ENCODE results near the gene UBR3.

The UBR3 gene

DNA sequence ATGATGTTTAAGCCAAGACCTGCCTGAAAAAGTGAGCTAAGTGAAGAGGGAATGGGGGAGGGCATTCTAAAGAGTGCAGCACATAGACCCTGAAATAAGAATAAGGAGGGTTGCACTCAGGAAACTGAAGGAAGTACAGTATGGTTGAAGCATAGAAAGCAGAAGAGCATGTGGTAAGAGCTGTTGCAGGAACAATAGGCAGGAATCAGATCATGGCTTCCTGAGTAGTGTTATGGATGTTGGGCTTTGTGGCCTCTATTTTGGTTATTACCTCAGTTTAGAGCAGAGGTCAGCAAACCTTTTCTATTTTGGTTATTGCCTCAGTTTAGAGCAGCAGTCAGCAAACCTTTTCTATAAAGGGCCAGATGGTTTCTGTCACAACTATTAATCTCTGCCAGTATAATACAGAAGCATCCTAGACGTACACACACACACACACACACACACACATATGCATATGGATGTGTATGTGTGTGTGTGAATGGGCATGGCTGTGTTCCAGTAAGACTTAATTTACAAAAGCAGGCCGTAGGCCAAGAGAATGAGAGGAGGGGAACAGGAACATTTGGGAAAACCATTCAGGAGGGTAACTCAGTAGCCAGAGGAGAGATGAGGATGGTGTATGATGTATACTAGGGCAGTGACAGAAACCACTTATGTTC lies 259.6 kb downstream of the UBR3 start:
- H3K4me1 Mint-ChIP-seq (ENCODE audit: low read depth in 2 of 2): no peaks in the 10 kb centered on the region
- no peaks in the 10 kb centered on the region for H3K27me3 Mint-ChIP-seq
- ATAC-seq (replicated peaks) (no peak), DNase-seq (no peak)
- no peak overlapping the region for H3K27ac Mint-ChIP-seq
- H3K36me3 Mint-ChIP-seq (ENCODE audit: insufficient read depth): peaks cover 4% of the 10 kb centered on the region
- no peak overlapping the region for H3K4me3 Mint-ChIP-seq
- peaks cover 0 to under 1% of the 10 kb centered on the region in 2 donors for H3K9me3 Mint-ChIP-seq

DNA sequence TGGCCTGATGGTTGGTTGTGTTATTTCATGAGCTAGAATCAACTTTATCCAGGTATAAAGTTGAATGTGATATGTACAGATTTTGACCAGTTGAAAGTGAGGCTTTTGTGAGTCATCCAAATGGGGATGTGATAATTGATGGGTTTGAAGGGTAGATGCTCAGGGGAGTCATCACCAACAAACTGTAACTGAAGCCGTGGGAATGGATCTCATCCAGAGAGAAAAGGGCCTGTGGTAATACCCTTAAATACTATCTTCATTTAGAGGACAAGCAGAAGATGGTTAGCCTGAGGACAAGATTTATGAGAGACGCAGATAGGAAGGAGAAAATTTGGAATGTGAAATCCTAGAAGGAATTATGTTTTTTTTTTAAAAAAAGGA lies 260.1 kb downstream of the UBR3 start:
- no peak overlapping the region for H3K4me3 Mint-ChIP-seq
- H3K9me3 Mint-ChIP-seq: peaks cover 0 to 2% of the 10 kb centered on the region in 2 donors
- ATAC-seq (replicated peaks) (no peak), DNase-seq (no peak)
- no peaks in the 10 kb centered on the region for H3K4me1 Mint-ChIP-seq (ENCODE audit: low read depth in 2 of 2)
- no peaks in the 10 kb centered on the region for H3K27me3 Mint-ChIP-seq
- H3K36me3 Mint-ChIP-seq (ENCODE audit: insufficient read depth): peaks cover 3% of the 10 kb centered on the region
- H3K27ac Mint-ChIP-seq: no peak overlapping the region

DNA sequence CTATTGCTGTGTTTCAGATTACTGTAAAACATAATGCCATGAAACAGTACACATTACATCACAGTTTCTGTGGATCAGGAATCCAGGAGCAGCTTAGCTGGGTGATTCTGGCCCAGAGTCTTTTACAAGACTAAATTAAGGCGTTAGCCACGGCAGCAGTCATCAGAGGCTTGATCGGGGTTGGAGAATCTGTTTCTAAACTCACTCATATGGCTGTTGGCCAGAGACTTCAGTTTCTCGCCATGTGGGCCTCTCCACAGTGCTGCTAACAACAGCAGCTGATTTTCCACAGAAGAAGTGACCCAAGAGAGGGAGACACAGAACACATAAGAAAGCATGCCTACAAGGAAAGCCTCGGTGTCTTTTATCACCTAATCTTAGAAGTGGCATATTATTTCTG lies 261.5 kb downstream of the UBR3 start:
- H3K27ac Mint-ChIP-seq: no peak overlapping the region

DNA sequence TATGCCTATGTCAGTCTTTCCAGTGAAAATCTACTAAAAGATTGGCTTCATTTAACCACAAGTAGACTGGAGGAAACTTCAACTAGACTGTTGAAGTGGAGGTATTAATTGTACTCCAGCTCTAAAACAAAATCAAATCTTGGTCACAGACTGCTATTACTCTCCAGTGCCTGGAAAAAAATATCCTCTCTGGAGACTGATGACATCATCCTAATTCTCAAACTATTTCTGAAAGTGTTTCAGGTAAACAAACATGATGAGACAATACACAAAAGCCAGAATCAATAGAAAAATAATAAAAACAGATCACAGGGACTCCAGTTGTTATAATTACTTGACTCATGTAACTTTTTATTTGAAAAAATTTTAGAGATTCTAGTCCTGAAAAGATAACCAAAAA lies 263.0 kb downstream of the UBR3 start:
- no peaks in the 10 kb centered on the region for H3K4me1 Mint-ChIP-seq (ENCODE audit: low read depth in 2 of 2)
- peaks cover 3% of the 10 kb centered on the region for H3K36me3 Mint-ChIP-seq (ENCODE audit: insufficient read depth)
- ATAC-seq (replicated peaks): no peak
- no peak for DNase-seq
- H3K4me3 Mint-ChIP-seq: no peak overlapping the region
- peaks cover 0 to 2% of the 10 kb centered on the region in 2 donors for H3K9me3 Mint-ChIP-seq
- H3K27ac Mint-ChIP-seq: no peak overlapping the region
- H3K27me3 Mint-ChIP-seq: no peaks in the 10 kb centered on the region

More for the DNA sequence above, 261.5 kb downstream of the UBR3 start:
- Mint-ChIP-seq H3K4me1 (ENCODE audit: low read depth in 2 of 2) (no peaks in the 10 kb centered on the region), H3K4me3 (no peak overlapping the region), H3K9me3 (peaks cover 0 to 2% of the 10 kb centered on the region in 2 donors), H3K27me3 (no peaks in the 10 kb centered on the region), H3K36me3 (ENCODE audit: insufficient read depth) (peaks cover 3% of the 10 kb centered on the region)
- ATAC-seq (replicated peaks) (no peak), DNase-seq (no peak)

DNA sequence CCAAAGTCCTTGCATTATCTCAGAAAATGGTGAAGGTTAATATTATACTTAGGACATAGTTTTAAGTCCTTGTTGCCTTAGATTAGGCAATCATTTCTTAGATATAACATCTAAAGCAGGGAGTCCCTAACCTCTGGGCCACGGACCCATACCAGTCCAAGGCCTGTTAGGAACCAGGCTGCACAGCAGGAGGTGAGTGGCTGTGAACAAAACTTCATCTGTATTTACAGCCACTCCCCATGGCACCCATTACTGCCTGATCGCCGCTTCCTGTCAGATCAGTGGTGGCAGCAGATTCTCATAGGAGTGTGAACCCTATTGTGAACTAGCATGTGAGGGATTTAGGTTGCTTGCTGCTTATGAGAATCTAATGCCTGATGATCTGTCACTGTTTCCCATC lies 264.2 kb downstream of the UBR3 start:
- Mint-ChIP-seq H3K4me1 (ENCODE audit: low read depth in 2 of 2) (no peaks in the 10 kb centered on the region), H3K27ac (no peak overlapping the region), H3K9me3 (peaks cover 0 to 3% of the 10 kb centered on the region in 2 donors), H3K36me3 (ENCODE audit: insufficient read depth) (peaks cover 3% of the 10 kb centered on the region), H3K27me3 (no peaks in the 10 kb centered on the region), H3K4me3 (no peak overlapping the region)
- no peak for ATAC-seq (replicated peaks)
- DNase-seq: no peak

DNA sequence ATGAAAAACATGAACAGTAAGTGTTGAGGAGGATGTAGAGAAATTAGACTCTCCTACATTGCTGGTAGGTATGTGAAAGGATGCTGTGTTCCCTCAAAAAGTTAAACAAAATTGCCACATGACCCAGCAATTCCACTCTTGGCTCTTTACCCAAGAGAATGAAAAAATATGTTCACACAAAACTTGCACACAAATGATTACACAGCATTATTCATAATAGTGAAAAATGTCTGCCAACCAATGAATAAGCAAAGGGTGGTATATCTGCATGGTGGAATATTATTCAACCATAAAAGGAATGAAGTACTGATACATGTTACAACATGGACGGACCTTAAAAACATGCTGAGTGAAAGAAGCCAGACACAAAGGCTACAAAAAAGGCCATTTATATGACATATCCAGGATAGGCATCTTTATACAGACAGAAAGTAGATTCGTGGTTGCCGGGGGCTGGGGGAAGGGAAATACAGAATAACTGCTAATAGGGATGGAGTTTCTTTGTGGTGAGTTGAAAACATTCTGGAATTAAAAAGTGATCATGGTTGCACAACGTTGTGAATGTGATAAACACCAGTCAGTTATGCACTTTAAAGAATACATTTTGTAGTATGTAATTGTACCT lies 265.3 kb downstream of the UBR3 start:
- ATAC-seq (replicated peaks) (no peak), DNase-seq (no peak)
- peaks cover 0 to 3% of the 10 kb centered on the region in 2 donors for H3K9me3 Mint-ChIP-seq
- no peaks in the 10 kb centered on the region for H3K27me3 Mint-ChIP-seq
- H3K36me3 Mint-ChIP-seq (ENCODE audit: insufficient read depth): peaks cover 3% of the 10 kb centered on the region
- H3K4me3 Mint-ChIP-seq: no peak overlapping the region
- no peak overlapping the region for H3K27ac Mint-ChIP-seq
- H3K4me1 Mint-ChIP-seq (ENCODE audit: low read depth in 2 of 2): no peaks in the 10 kb centered on the region

DNA sequence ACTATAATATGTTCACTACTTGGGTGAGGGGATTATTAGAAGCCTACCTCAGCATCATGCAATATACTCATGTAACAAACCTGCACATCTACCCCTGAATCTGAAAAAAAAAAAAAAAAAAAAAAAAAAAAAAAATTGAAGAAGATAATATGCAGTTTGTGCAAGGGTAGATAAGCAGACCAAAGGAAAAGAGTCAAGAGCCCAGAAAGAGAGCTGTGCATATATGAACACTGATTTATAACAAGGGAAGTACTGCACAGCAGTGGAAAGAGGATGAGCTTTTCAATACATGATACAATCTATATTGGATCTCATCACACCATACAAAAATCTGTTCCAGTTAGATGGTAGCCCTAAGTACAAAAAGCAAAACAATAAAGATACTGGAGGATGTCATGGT lies 268.1 kb downstream of the UBR3 start:
- no peak overlapping the region for H3K4me3 Mint-ChIP-seq
- ATAC-seq (replicated peaks): no peak
- H3K4me1 Mint-ChIP-seq (ENCODE audit: low read depth in 2 of 2): no peaks in the 10 kb centered on the region
- peaks cover 0 to 5% of the 10 kb centered on the region in 2 donors for H3K9me3 Mint-ChIP-seq
- H3K27ac Mint-ChIP-seq: no peak overlapping the region
- H3K27me3 Mint-ChIP-seq: peaks cover 0 to 9% of the 10 kb centered on the region in 2 donors
- DNase-seq: no peak
- peaks cover 3% of the 10 kb centered on the region for H3K36me3 Mint-ChIP-seq (ENCODE audit: insufficient read depth)

DNA sequence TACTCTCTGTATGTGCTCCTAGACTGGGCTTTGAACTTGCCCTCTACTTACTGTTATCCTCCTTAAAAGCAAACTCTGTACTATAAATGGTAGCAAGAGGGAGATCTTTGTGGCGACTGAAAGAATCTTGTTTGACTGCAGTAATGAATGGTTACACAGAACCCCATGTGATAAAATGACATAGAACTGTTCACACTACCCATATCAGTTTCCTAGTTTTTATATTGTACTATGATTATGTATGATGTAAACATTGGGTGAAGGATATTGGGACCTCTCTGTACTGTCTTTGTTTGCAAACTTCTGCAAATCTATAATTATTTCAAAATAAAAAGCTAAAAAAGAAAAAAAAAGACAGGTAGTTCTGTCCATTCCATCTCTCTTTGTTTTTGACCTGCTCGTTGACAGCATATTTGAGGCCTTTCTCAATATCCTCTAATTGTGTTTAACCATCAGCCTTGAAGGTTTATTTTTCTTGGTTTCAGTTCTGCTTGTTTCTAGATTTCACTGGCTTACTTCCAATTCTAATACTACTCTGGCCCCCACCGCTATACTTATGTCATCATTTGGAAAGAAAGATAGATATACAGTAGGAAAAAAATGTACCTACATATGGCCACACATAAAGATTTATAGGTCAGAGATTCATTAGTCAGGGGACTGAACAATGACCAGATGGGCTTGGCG lies 271.5 kb downstream of the UBR3 start:
- H3K9me3 Mint-ChIP-seq: peaks cover 0 to 4% of the 10 kb centered on the region in 2 donors
- no peaks in the 10 kb centered on the region for H3K4me1 Mint-ChIP-seq (ENCODE audit: low read depth in 2 of 2)
- DNase-seq (no peak), ATAC-seq (replicated peaks) (no peak)
- no peaks in the 10 kb centered on the region for H3K36me3 Mint-ChIP-seq (ENCODE audit: insufficient read depth)
- no peak overlapping the region for H3K27ac Mint-ChIP-seq
- H3K4me3 Mint-ChIP-seq: no peak overlapping the region
- peaks cover 1 to 16% of the 10 kb centered on the region in 2 donors for H3K27me3 Mint-ChIP-seq

DNA sequence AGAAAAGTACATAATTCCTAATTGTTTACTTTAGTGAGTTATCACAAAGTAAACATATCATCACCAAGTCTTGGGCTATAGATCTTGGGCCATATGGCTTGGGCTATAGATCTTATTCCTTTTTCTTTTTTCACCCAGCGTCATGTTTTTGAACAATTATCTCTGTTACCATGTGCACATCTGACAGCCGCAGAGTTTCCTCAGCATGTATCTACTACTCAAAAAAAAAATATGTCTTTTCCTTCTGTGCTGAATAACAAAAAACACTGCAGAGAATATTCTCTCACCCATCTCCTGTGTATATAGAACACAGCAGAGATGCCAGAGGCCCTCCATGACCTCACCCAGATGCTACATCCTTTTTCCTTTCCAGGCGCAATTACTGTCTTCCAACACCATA lies 274.5 kb downstream of the UBR3 start:
- Mint-ChIP-seq H3K27me3 (peaks cover 9 to 16% of the 10 kb centered on the region in 2 donors), H3K9me3 (peaks cover 0 to 2% of the 10 kb centered on the region in 2 donors), H3K27ac (no peak overlapping the region), H3K4me3 (no peak overlapping the region), H3K36me3 (ENCODE audit: insufficient read depth) (no peaks in the 10 kb centered on the region), H3K4me1 (ENCODE audit: low read depth in 2 of 2) (no peaks in the 10 kb centered on the region)
- DNase-seq: no peak
- ATAC-seq (replicated peaks): no peak

DNA sequence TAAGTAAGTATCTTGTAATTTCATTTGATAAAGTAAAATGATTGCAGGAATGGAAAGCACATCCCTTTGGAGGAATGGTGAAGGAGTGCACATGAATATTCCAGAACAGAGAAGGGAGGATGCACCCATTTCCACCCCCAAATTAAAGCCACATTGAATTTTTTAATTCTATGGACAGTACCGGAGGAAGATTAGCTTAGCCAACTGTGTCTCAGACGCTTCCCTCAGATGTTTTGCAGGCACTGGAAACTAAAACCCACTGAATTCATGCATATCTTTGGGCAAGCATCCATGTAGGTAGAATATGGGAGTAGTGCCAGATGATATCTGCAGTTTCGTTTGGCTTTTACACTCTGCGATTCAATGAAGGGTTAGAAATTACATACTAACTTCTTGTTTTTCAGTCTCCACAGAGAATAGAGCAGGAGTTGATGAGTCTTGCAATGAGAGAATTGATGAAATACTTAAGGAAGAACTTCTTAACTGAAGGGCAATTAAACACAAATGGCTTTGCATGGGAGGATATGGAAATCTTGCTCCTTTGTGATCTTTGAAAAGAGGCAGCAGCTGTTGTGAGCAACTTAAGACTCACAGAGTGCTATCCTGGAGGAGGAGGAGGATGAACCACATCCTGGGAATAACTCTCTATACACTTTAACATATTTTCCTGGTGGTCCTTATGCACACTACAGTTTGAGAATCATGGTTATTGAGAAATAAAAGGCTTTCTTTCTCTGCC lies 279.0 kb downstream of the UBR3 start:
- no peak for ATAC-seq (replicated peaks)
- Mint-ChIP-seq H3K4me3 (no peak overlapping the region), H3K9me3 (no peaks in the 10 kb centered on the region), H3K27me3 (peaks cover 9 to 21% of the 10 kb centered on the region in 2 donors), H3K27ac (no peak overlapping the region), H3K4me1 (ENCODE audit: low read depth in 2 of 2) (no peaks in the 10 kb centered on the region), H3K36me3 (ENCODE audit: insufficient read depth) (no peaks in the 10 kb centered on the region)
- no peak for DNase-seq

DNA sequence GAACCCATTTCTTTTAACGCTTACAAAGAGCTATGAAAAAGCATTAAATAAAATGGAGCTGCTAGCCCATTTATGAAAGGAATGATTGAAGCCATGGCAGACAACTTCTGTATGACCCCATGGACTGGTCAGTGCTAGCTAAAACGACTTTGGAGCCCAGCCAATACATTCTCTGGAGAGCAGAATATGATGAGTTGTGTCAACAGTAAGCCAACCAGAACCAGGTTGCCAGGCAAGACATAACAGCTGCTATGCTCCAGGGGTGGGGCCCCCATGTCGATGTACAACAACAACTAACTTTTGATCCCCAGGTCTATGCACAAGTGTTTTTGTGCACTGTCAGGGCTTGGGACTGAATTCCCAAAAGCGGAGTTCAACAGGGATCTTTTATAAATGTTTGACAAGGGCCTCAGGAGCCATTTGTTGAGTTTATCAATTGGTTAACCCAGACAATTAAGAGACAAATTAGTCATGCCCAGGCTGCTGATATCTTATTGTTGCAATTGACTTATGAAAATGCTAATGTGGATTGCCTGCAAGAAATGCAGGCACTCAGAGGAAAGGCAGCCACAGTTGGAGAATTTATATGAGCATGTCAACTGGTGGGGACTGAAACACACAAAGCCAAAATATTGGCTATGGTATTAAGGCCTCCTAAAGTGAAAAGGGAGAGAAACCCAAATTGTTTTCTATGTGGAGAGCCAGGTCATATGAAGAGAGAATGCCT lies 286.1 kb downstream of the UBR3 start:
- no peak for ATAC-seq (replicated peaks)
- H3K27me3 Mint-ChIP-seq: peaks cover 16 to 35% of the 10 kb centered on the region in 2 donors
- no peak overlapping the region for H3K27ac Mint-ChIP-seq
- DNase-seq: no peak
- H3K4me3 Mint-ChIP-seq: no peak overlapping the region
- no peaks in the 10 kb centered on the region for H3K36me3 Mint-ChIP-seq (ENCODE audit: insufficient read depth)
- H3K4me1 Mint-ChIP-seq (ENCODE audit: low read depth in 2 of 2): no peaks in the 10 kb centered on the region
- H3K9me3 Mint-ChIP-seq: no peaks in the 10 kb centered on the region

DNA sequence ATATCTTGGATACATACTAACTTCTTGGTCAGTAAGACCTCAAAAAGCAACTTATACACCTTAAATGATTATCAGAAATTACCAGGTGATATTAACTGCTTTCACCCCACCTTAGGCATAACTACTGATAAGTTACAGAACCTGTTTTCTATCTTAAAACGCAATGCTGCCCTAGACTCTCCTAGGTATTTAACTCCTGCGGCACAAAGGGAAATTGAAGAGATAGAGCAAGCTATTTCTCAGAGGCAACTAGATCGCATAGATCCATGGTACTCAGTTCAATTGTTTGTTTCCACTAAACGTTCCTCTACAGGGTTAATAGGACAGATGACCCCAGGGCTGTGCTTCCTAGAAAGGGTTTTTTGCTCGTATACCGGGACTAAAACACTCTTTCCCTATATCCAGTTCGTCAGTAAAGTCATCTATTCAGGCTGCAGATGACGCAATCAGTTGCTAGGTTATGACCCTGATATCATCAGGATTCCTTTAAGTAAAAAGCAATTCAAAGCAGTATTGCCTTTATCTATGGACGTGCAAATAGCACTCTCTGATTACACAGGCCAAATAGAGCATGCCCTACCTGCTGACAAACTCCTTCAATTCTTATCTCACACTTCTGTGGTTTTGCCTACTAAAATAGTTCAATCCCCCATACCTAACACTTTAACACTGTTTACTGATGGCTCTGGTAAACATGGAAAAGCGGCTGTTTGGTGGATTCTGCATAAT lies 288.4 kb downstream of the UBR3 start:
- Mint-ChIP-seq H3K27me3 (peaks cover 16 to 34% of the 10 kb centered on the region in 2 donors), H3K27ac (no peak overlapping the region), H3K36me3 (ENCODE audit: insufficient read depth) (no peaks in the 10 kb centered on the region), H3K9me3 (no peaks in the 10 kb centered on the region), H3K4me3 (no peak overlapping the region), H3K4me1 (ENCODE audit: low read depth in 2 of 2) (no peaks in the 10 kb centered on the region)
- ATAC-seq (replicated peaks) (no peak), DNase-seq (no peak)

All from effector memory CD8-positive, alpha-beta T cell (primary cell).